ENCODE measurements around the gene EMSY. TPM values are rescaled to one million over a fixed set of nuclear protein-coding genes. Genes with fewer than 3 reads are reported as not detected.
A peak's percentile ranks its signal among the peaks of the same experiment; 100 is the strongest.

The EMSY gene
- total and polyA plus RNA-seq, 9 of the 15 experiments (the other 6 are each of a cell fraction or from before 2014, with no cell fraction given): 12.7 to 25.4 (median 17.9) TPM

GRCh38 chr11:76445121-76446084, 585 bp downstream of the EMSY start (continued):
- TF ChIP-seq EWSR1 (IDR thresholded peaks at IDR 0.05; ENCODE audit: borderline replicate concordance, low read depth, partially characterized antibody) (no peak), POLR3G (IDR thresholded peaks at IDR 0.05; ENCODE audit: extremely low read depth, insufficient read length, insufficient replicate concordance) (no peak), MAZ (CRISPR knock-in tag; conservative IDR thresholded peaks at IDR 0.05 in 1 of 2, IDR thresholded peaks at IDR 0.05 in 1 of 2) (peak in 1 of 2 experiments; percentile 74; a peak in 2 of 4 replicates), NCOA6 (IDR thresholded peaks at IDR 0.05) (no peak), FOS (IDR thresholded peaks at IDR 0.05; ENCODE audit: extremely low read depth, insufficient read length) (no peak), MYNN (IDR thresholded peaks at IDR 0.05) (no peak), MYNN (CRISPR knock-in tag; IDR thresholded peaks at IDR 0.05) (no peak), YBX1 (IDR thresholded peaks at IDR 0.05) (no peak), ZFP91 (CRISPR knock-in tag; IDR thresholded peaks at IDR 0.05) (no peak), CHD2 (IDR thresholded peaks at IDR 0.05; ENCODE audit: low read depth, low read length) (0 out of 2 replicates have a peak, but pooled peaks have one; percentile 9), EP300 (IDR thresholded peaks at IDR 0.05; ENCODE audit: low read length) (no peak), NKRF (IDR thresholded peaks at IDR 0.05; ENCODE audit: borderline replicate concordance) (peak; percentile 29; the same call in 1 of the 2 replicates), GTF2E2 (tag; IDR thresholded peaks at IDR 0.05) (no peak), DLX4 (CRISPR knock-in tag; IDR thresholded peaks at IDR 0.05) (no peak), ZNF395 (CRISPR knock-in tag; IDR thresholded peaks at IDR 0.05) (peak; percentile 66; the same call in 1 of the 2 replicates), CREB5 (CRISPR knock-in tag; IDR thresholded peaks at IDR 0.05) (no peak), TRIM28 (IDR thresholded peaks at IDR 0.05) (no peak), FOXM1 (IDR thresholded peaks at IDR 0.05; ENCODE audit: low read depth) (no peak), FOXM1 (CRISPR knock-in tag; IDR thresholded peaks at IDR 0.05; ENCODE audit: low read depth) (no peak), MYC (IDR thresholded peaks at IDR 0.05; ENCODE audit: low read depth, low read length) (0 out of 2 replicates have a peak, but pooled peaks have one; percentile 18), MYC (CRISPR knock-in tag; IDR thresholded peaks at IDR 0.05; ENCODE audit: borderline replicate concordance, low read depth) (no peak)

Measured in K562 (cell line).